ENCODE measurements around the gene ADCK1.
"Not testable (repeated sequence)": the region's sequence is repeated elsewhere in the genome, so short reads cannot be mapped to it uniquely, and the experiment has no call there.

ADCK1 gene

GRCh38 chr14:77903937-77904617 is 104.2 kb downstream of the ADCK1 start:
- no peak for DNase-seq (ENCODE audit: low spot score)

GRCh38 chr14:77906446-77906845 is 106.5 kb downstream of the ADCK1 start:
- DNase-seq (ENCODE audit: low spot score) = no peak

GRCh38 chr14:77908847-77909246 is 108.9 kb downstream of the ADCK1 start:
- DNase-seq (ENCODE audit: low spot score) = no peak

DNA sequence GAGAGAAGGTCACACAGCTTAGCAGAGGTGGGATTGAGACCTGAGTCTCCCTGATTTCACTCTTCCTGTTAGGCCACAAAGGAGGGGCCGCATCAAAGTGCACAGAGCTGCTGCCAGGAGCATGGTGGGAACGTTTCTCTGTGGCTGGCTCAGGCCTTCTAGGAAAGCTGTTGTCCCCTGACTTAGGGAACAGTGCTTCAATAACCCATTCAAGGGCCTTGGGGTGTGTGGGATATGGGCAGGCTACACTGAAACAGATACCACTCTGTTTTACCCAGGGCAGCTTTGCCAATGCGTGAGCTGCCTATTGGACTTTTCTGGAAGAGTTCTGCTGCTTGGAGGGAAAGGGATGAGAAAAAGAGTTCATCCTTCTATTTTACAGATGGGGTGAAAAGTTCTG is 110.0 kb downstream of the ADCK1 start:
- DNase-seq (ENCODE audit: low spot score) = no peak

- DNase-seq (ENCODE audit: low spot score) = no peak
Measured at GRCh38 chr14:77910506-77910905, 110.6 kb downstream of the ADCK1 start.

DNA sequence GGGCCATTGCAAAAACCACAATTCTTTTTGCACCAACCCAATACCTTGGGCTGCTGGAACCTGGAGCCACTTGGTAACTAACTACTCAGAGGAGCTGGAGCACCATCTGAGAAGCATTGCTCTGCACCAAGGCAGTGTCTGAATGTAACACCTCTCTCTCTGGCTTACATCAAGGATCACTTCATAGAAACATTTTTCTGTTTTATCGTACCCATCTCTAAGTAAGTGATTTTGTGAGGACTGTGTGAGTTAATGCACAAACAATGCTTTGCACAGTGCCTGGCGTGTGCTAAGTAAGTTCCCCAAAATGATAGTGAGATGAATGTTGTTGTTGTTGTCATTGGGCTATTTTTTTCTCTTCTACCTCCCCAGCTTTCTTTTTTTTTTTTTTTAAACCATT is 111.4 kb downstream of the ADCK1 start:
- DNase-seq (ENCODE audit: low spot score) = no peak

DNA sequence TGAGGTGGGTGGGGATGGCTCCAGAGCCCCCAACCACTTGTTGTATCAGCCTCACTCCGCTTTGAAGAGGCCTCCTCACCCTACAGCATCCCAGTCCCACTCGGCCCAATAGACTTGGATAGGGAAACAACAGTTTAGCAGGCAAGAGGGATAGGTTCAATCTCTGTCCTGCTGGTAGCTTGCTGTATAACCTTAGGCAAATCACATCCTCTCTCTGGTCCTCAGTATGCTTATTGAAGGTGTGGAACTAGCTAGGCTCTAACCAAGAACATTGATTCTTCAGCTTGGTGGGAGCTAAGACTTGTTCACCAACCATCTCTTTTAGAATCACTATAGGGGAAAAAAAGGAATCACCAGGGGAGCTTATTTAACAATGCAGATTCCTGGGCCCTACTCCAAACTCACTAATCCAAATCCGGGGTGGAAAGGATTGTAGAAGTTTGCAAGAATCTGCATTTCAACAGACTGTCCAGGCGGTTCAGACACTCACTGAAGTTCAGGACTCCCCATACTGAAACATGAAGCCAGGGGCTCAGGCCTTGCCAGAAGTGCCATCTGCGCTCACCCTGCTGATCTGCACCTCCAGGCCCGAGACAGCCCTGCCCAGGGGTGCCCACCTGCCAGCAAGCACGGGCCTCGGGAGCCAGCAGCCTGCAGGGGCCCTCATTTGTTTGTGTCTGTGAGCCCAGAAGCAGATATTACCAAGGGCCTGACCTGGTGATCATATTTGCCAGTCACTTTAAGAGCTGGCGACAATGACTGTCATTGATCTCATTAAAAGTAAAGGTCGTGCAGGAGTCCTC is 113.0 kb downstream of the ADCK1 start:
- DNase-seq (ENCODE audit: low spot score) = no peak

GRCh38 chr14:77914073-77914721 is 114.3 kb downstream of the ADCK1 start:
- no peak for DNase-seq (ENCODE audit: low spot score)

GRCh38 chr14:77915390-77915789 is 115.5 kb downstream of the ADCK1 start:
- not testable (repeated sequence) for DNase-seq (ENCODE audit: low spot score)

DNA sequence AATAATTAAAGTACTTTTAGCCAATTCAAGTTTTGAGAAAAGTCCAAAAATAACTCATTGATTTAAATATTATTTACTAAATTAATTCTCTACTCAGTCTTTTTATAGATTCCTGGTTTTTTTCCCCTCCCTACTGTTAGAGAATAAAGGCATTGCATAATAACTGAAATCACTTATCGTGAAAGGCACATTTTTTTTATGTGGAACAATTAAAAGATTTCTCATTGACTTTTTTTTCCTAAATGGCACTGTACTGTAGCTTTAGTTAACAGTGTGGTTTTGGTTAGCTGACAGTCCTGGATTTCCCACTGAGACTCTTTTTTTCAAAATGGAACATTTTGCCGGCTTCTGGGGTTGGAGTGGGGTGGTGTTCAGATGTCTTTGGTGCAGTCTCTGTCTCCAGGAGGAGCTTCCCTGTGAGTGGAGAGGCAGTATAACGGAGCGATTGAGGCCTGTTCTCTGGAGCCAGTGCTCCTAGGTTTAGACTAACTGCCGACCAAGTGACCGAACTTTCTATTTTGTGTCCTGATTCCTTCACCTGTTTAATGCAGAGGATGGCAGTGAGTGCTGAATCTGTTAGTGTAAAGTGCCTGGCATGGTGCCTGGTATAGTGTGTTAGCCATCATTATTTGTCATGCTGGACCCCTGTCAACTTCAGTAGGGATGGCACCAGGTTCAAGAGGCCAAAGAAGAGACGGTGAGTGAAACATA is 117.7 kb downstream of the ADCK1 start:
- DNase-seq (ENCODE audit: low spot score) = no peak

DNA sequence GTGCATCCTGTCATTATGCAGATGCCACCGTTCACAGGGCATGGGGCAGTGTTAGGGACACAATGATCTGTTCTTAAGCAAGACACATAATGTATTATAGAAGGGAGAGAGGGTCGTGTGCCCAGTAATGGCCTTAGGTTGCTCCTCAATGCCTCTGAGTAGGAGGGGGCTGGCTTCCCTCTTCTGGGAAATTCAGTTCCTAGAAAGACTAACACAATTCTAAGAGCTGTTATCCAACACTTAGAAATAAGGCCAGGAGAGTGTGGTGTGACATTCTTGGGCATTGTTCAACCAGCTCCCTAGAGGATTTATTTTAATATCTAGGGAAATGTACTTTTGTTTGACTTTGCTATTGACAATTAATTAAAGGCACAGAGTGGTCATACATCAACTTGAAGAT is 118.5 kb downstream of the ADCK1 start:
- DNase-seq (ENCODE audit: low spot score) = no peak

DNA sequence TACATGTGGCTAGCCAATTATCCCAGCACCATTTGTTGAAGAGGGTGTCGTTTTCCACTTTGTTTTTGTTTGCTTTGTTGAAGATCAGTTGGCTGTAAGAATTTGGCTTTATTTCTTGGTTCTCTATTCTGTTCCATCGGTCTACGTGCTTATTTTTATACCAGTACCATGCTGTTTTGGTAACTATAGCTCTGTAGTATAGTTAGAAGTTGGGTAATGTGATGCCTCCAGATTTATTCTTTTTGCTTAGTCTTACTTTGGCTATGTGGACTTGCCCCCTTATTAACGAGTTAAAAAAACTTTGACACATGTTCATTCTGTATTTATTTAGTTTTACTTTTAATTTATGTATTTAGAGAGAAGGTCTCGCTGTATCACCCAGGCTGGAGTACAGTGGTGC is 120.4 kb downstream of the ADCK1 start:
- no peak for DNase-seq (ENCODE audit: low spot score)

DNA sequence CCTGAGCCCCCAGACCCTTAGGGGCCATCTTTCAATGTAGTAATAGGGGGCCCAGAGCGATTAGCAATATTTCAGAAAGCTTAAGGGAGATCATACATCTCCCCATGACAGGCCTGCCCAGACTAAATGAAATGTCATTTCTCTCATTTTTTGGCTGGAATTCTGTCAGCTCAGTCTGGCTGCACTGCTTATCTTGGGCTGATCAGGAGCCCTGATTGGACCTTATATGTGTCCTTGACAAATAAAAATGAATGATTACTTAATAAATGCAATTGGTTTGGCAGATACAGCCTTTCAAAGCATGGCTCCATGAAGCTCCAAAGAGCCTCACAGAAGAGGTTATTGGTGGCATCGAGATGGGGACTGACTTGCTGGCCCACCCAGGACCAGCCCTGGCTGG is 121.9 kb downstream of the ADCK1 start:
- no peak for DNase-seq (ENCODE audit: low spot score)

DNA sequence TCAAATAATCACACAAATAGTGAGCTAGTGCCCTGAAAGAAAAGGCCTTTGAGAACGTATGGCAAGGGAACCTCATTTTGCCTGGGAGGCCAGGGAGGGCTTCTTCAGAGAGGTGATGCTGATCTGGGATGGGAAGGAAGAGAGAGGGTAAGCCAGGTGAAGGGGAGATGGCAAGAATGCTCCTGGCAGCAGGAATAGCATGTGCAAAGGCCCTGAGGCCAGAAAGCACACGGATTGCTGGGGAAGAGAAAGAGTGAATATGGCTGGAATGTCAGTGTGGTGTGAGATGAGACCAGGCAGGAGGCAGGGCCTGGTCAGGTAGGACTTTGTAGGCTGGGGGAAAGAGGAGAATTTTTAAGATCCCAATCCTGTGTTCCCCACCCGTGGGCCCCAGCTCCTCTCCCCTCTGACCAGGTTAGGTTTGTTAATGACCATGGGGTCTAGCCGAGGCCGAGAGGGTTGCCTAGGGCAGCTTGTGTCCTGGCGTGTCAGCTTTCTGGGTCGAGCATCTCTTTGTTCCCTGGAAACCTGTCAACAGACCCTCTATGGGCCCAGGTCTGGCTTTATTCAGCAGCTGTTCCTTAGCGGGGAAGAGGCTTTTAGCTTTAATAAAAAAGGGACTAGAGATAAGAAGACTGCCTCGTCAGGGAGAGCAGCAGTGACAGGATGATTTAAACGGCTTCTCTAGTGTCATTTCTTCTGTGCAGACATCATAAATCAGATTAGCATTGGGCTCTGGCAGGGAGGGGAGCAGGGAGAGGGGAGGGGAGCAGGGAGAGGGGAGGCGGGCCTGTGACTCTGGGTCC is 123.4 kb downstream of the ADCK1 start:
- no peak for DNase-seq (ENCODE audit: low spot score)

DNA sequence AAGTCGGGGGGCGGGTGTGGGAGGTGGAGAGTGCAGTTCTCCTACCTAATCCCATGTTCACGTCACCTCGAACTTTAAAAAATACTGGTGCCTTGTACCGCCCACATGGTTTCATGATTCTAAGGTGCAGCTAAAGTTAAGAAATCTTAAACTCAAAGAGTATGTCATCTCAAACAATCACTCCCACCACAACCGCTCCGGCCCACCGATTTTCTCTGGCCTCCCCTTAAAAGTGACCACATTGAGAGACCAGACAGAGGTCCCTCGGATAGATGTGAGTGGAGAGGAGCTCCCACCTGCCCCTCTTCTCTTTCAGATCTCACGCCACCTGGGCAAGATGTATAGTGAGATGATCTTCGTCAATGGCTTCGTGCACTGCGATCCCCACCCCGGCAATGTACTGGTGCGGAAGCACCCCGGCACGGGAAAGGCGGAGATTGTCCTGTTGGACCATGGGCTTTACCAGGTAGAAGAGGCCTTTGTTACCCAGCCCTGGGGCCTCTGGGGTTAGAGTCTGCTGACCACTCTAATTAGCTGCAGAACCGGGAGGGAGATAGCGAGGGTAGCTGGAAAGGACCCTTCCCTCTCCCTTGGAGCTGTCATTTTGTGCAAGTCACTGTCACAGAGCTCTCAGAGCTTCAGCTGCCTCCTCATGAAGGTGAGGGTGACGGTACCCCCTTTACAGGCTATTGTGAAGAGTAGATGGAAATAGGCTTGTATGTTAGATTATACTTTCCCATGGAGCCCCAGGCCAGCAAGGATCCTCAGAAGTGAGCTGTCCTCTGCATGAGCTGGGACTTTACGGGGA is 124.4 kb downstream of the ADCK1 start:
- no peak for DNase-seq (ENCODE audit: low spot score)

DNA sequence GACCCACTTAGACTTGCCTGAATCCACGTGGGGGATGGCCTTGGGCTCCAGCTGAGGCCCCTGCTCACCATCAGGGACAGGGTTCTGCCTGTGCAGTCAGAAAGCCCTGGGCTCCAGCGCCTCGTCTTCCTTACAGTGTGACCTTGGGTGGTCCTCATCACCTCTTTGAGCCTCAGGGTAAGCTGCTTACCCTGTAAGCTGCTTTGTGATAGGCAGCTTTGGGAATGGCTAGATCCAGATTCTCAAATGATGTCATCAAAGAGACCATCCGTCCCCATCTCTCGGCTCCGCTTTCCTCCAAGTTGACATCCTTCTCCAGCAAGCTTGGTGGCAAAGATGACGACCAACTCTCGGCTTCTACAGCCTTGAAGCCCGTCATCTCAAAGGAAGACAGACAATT is 127.0 kb downstream of the ADCK1 start:
- DNase-seq (ENCODE audit: low spot score) = peak; percentile 51

DNA sequence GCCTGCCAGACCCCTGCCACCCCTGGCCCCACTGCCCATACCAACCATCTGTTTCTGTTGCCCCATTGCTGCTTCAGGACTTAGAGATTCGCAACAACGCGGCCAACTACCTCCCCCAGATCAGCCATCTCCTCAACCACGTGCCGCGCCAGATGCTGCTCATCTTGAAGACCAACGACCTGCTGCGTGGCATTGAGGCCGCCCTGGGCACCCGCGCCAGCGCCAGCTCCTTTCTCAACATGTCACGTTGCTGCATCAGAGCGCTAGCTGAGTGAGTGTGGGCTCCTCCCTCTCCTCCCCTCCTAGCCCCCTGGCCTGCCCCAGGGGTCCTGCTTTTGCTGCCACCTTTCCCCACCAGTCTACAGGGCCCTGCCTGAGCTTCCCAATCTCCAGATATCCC is 131.5 kb downstream of the ADCK1 start:
- DNase-seq (ENCODE audit: low spot score) = no peak

GRCh38 chr14:77936138-77936639 is 136.3 kb downstream of the ADCK1 start:
- DNase-seq (ENCODE audit: low spot score) = no peak

DNA sequence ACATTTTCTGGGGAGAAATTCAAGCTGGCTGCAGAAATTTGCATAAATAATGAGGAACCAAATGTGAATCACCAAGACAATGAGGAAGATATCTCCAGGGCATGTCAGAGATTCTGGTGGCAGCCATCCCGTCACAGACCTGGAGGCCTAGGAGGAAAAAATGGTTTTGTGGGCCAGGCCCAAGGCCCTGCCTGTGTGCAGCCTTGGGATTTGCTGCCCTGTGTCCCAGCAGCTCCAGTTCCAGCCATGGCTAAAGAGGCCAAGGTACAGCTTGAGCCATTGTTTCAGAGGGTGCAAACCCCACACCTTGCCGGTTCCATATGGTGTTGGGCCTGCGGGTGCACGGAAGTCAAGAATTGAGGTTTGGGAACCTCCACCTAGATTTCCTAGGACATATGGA is 147.5 kb downstream of the ADCK1 start:
- no peak for DNase-seq (ENCODE audit: low spot score)

GRCh38 chr14:77950371-77951063 is 150.6 kb downstream of the ADCK1 start:
- DNase-seq (ENCODE audit: low spot score) = no peak
